H1 (cell line): ENCODE measurements around the gene DCAF8. TPM values are rescaled to one million over a fixed set of nuclear protein-coding genes. Genes with fewer than 3 reads are reported as not detected.

Source experiments
- CTCF ChIA-PET: fragments of 300-600 bp; sonication (Branson Sonifier 250); formaldehyde crosslinking; loops from one replicate; lab custom pipeline; 2021; ENCODE audit not compliant: partially characterized antibody; lab: Charles Lee
- POLR2A ChIA-PET: fragments of 300-600 bp; sonication (Branson Sonifier 250); formaldehyde crosslinking; loops from one replicate; lab custom pipeline; 2021; ENCODE audit warnings: inconsistent platforms; ENCODE audit not compliant: partially characterized antibody; lab: Charles Lee
- DNase-seq, 2 experiments: peaks; one replicate each; pipeline versions ENCODE4 v3.0.0 to v3.0.0-alpha.2; 2010 to 2022; ENCODE audit warnings: low spot score in 2 of 2, low read depth in 1 of 2, mixed read lengths in 1 of 2
- FAIRE-seq: peaks from 2 replicates; lab custom pipeline; 2011; peaks lifted over from hg19 to GRCh38; lab: Jason Lieb, UNC
- H2AFZ ChIP-seq: 2 replicates; pipeline ENCODE4 v1.8.1; 2012; ENCODE audit warnings: low read length, inconsistent platforms
- H2AK5ac ChIP-seq: 2 replicates; pipeline ENCODE4 v1.6.1; 2013; ENCODE audit warnings: low read depth, low read length
- H2BK120ac ChIP-seq: replicated peaks from 2 replicates; pipeline ENCODE3; 2013; ENCODE audit warnings: low read depth, low read length, inconsistent platforms
- H2BK12ac ChIP-seq: 2 replicates; pipeline ENCODE4 v1.6.1; 2013; ENCODE audit warnings: low read depth, low read length
- H2BK15ac ChIP-seq: 2 replicates; pipeline ENCODE4 v1.6.1; 2013; ENCODE audit warnings: low read length
- H2BK20ac ChIP-seq: 2 replicates; pipeline ENCODE4 v1.6.1; 2013; ENCODE audit warnings: low read length
- H2BK5ac ChIP-seq: 2 replicates; pipeline ENCODE4 v1.6.1; 2013; ENCODE audit warnings: low read depth, low read length
- H3K14ac ChIP-seq: 2 replicates; pipeline ENCODE4 v1.6.1; 2013; ENCODE audit warnings: inconsistent platforms; ENCODE audit not compliant: insufficient read length
- H3K18ac ChIP-seq: 2 replicates; pipeline ENCODE4 v1.6.1; 2013; ENCODE audit warnings: low read length; ENCODE audit errors: extremely low read depth
- H3K23ac ChIP-seq: 2 replicates; pipeline ENCODE4 v1.6.1; 2013; ENCODE audit warnings: inconsistent platforms; ENCODE audit not compliant: insufficient read length
- H3K23me2 ChIP-seq: 2 replicates; pipeline ENCODE4 v1.6.1; 2013; ENCODE audit warnings: low read depth, low read length
- H3K27ac ChIP-seq: 2 replicates; pipeline ENCODE4 v1.6.1; 2011; ENCODE audit warnings: low read depth, low read length, inconsistent platforms
- H3K27me3 ChIP-seq, 4 experiments: replicated peaks in 1 of 4; 1 replicate in 1 of 4; 2 replicates in 3 of 4; pipeline versions ENCODE4 v1.6.1 to v1.8.1; 2011 to 2013; ENCODE audit warnings: low read length in 3 of 4, mild to moderate bottlenecking in 3 of 4, inconsistent platforms in 2 of 4, mixed read lengths in 2 of 4, moderate library complexity in 1 of 4; ENCODE audit not compliant: control insufficient read depth in 3 of 4, insufficient read depth in 3 of 4; ENCODE audit errors: extremely low read depth in 1 of 4
- H3K36me3 ChIP-seq, 4 experiments: 2 replicates each; pipeline versions ENCODE4 v1.6.1 to v1.8.1; 2011 to 2013; ENCODE audit warnings: mild to moderate bottlenecking in 4 of 4, low read length in 3 of 4, moderate library complexity in 2 of 4, control low read depth in 1 of 4, inconsistent platforms in 1 of 4; ENCODE audit not compliant: insufficient read depth in 4 of 4, control insufficient read depth in 2 of 4
- H3K4ac ChIP-seq: replicated peaks from 2 replicates; pipeline ENCODE3; 2013; ENCODE audit warnings: low read length, low read depth, mixed read lengths, inconsistent platforms; ENCODE audit not compliant: insufficient read length
- H3K4me1 ChIP-seq, 4 experiments: replicated peaks in 1 of 4; 1 replicate in 1 of 4; 2 replicates in 3 of 4; pipeline versions ENCODE4 v1.6.1 to v1.8.1; 2011 to 2013; ENCODE audit warnings: low read length in 3 of 4, inconsistent platforms in 2 of 4, mixed read lengths in 1 of 4; ENCODE audit not compliant: insufficient read depth in 4 of 4, control insufficient read depth in 3 of 4
- H3K4me2 ChIP-seq, 2 experiments: 2 replicates each; pipeline versions ENCODE4 v1.6.1 to v1.8.1; 2011 to 2013; ENCODE audit warnings: low read depth in 2 of 2, low read length in 2 of 2, control low read depth in 1 of 2, inconsistent platforms in 1 of 2, mild to moderate bottlenecking in 1 of 2; ENCODE audit not compliant: insufficient read depth in 1 of 2
- H3K4me3 ChIP-seq, 4 experiments: fragments of 200-600, 300-600 bp in 1 of 4; sonication (generic), shearing (Covaris generic), sonication (Bioruptor Twin) in 1 of 4; 2 replicates each; pipeline versions ENCODE4 v1.5.1 to v1.8.1; 2011 to 2016; ENCODE audit warnings: low read length in 4 of 4, low read depth in 3 of 4, control low read depth in 2 of 4, inconsistent platforms in 2 of 4, mild to moderate bottlenecking in 2 of 4, mixed read lengths in 1 of 4, moderate library complexity in 1 of 4; ENCODE audit not compliant: insufficient read depth in 2 of 4; ENCODE audit errors: extremely low read depth in 1 of 4
- H3K56ac ChIP-seq: replicated peaks from 2 replicates; pipeline ENCODE3; 2013; ENCODE audit warnings: low read depth, mild to moderate bottlenecking, mixed read lengths, low read length, inconsistent platforms; ENCODE audit not compliant: insufficient read length
- H3K79me1 ChIP-seq: 2 replicates; pipeline ENCODE4 v1.6.1; 2013; ENCODE audit warnings: low read depth, low read length, control low read depth
- H3K79me2 ChIP-seq, 2 experiments: 2 replicates each; pipeline versions ENCODE4 v1.6.1 to v1.8.1; 2012 to 2013; ENCODE audit warnings: low read length in 2 of 2, mild to moderate bottlenecking in 2 of 2, inconsistent platforms in 1 of 2; ENCODE audit not compliant: insufficient read depth in 2 of 2, control insufficient read depth in 1 of 2
- H3K9ac ChIP-seq, 4 experiments: replicated peaks in 1 of 4; 1 replicate in 1 of 4; 2 replicates in 3 of 4; pipeline versions ENCODE4 v1.6.1 to v1.8.1; 2011 to 2013; ENCODE audit warnings: low read depth in 3 of 4, low read length in 3 of 4, control low read depth in 2 of 4, mild to moderate bottlenecking in 2 of 4, moderate library complexity in 2 of 4, inconsistent platforms in 1 of 4; ENCODE audit errors: extremely low read depth in 1 of 4
- H3K9me3 ChIP-seq, 2 experiments: 2 replicates each; pipeline versions ENCODE4 v1.6.1 to v1.8.1; 2012 to 2013; ENCODE audit warnings: mild to moderate bottlenecking in 2 of 2, moderate library complexity in 2 of 2, control low read depth in 1 of 2, inconsistent platforms in 1 of 2, low read depth in 1 of 2, low read length in 1 of 2, mixed read lengths in 1 of 2; ENCODE audit not compliant: insufficient read depth in 2 of 2
- H4K20me1 ChIP-seq, 2 experiments: replicated peaks in 1 of 2; 2 replicates each; pipeline versions ENCODE3 to v1.8.1; 2011 to 2013; ENCODE audit warnings: inconsistent platforms in 2 of 2, low read length in 2 of 2, mild to moderate bottlenecking in 1 of 2; ENCODE audit not compliant: insufficient read depth in 2 of 2, control insufficient read depth in 1 of 2
- H4K5ac ChIP-seq: 2 replicates; pipeline ENCODE4 v1.6.1; 2013; ENCODE audit warnings: low read length, low read depth, mixed read lengths, inconsistent platforms; ENCODE audit not compliant: insufficient read length
- H4K8ac ChIP-seq: 2 replicates; pipeline ENCODE4 v1.8.0; 2013; ENCODE audit warnings: mild to moderate bottlenecking, moderate library complexity, low read length, inconsistent platforms; ENCODE audit not compliant: insufficient read depth; ENCODE audit errors: extremely low read depth
- H4K91ac ChIP-seq: replicated peaks from 2 replicates; pipeline ENCODE3; 2013; ENCODE audit warnings: low read length, mixed read lengths, inconsistent platforms; ENCODE audit not compliant: insufficient read length
- ATF3 ChIP-seq: IDR thresholded peaks from 2 replicates; pipeline ENCODE4 v1.6.1; 2011; ENCODE audit warnings: low read depth, mild to moderate bottlenecking, low read length; ENCODE audit not compliant: insufficient read depth
- CBX5 ChIP-seq: fragments of 300-800, 300-1000 bp; sonication (generic); IDR thresholded peaks from 2 replicates; pipeline ENCODE4 v1.7.1; 2016; ENCODE audit warnings: antibody characterized with exemption, low read length, low read depth
- FOSL1 ChIP-seq: IDR thresholded peaks from 2 replicates; pipeline ENCODE4 v1.6.1; 2011; ENCODE audit warnings: mild to moderate bottlenecking, low read depth, low read length, moderate library complexity; ENCODE audit not compliant: insufficient read depth
- GABPA ChIP-seq: IDR thresholded peaks from 2 replicates; pipeline ENCODE4 v1.6.1; 2011; ENCODE audit warnings: mild to moderate bottlenecking, low read length, moderate library complexity, borderline replicate concordance; ENCODE audit not compliant: insufficient read depth
- JUN ChIP-seq: IDR thresholded peaks from 2 replicates; pipeline ENCODE4 v1.6.1; 2011; ENCODE audit warnings: low read depth, mild to moderate bottlenecking, improper control_type of control experiment, low read length
- KDM1A ChIP-seq: fragments of 200-600, 300-600 bp; sonication (generic); IDR thresholded peaks from 2 replicates; pipeline ENCODE4 v1.7.1; 2016; ENCODE audit warnings: mild to moderate bottlenecking, low read length, borderline replicate concordance
- NANOG ChIP-seq: IDR thresholded peaks from 2 replicates; pipeline ENCODE4 v1.6.1; 2011; ENCODE audit warnings: low read length, low read depth, mild to moderate bottlenecking, inconsistent platforms; ENCODE audit not compliant: insufficient read depth, poor library complexity, severe bottlenecking
- SIRT6 ChIP-seq: IDR thresholded peaks from one replicate; pipeline ENCODE4 v1.7.1; 2012; ENCODE audit warnings: low read length, inconsistent platforms
- SIX5 ChIP-seq: IDR thresholded peaks from 2 replicates; pipeline ENCODE4 v1.6.1; 2011; ENCODE audit warnings: mild to moderate bottlenecking, low read depth, low read length
- SP4 ChIP-seq: IDR thresholded peaks from 2 replicates; pipeline ENCODE4 v1.6.1; 2012; ENCODE audit warnings: low read length, inconsistent platforms
- TAF1 ChIP-seq: IDR thresholded peaks from 2 replicates; pipeline ENCODE4 v1.6.1; 2011; ENCODE audit warnings: mild to moderate bottlenecking, low read depth, low read length
- TCF12 ChIP-seq: IDR thresholded peaks from 2 replicates; pipeline ENCODE4 v1.6.1; 2011; ENCODE audit warnings: low read depth, mild to moderate bottlenecking, low read length
- USF2 ChIP-seq: IDR thresholded peaks from 2 replicates; pipeline ENCODE4 v1.6.1; 2011; ENCODE audit warnings: low read length, improper control_type of control experiment
- polyA plus RNA-seq, 7 experiments: library from polyadenylated mRNA; depleted of rRNA in 3 of 7; stranded (reverse) in 5 of 7; unstranded in 2 of 7; fragments of >200 nt in 5 of 7; fragments of 200-250 nt in 2 of 7; gene quantifications; 1 replicate in 5 of 7; 2 replicates in 1 of 7; 4 replicates in 1 of 7; pipeline versions ENCODE4 v1.2.1 to v1.2.3, GENCODE V29; 2011 to 2013; ENCODE audit warnings: missing spikeins in 2 of 7, mixed read lengths in 2 of 7
- total RNA-seq: library from RNA; stranded (reverse); fragmentation: NEBNext Ultra II Directional; extraction: Animal tissue kit (Norgen Biotek cat#: 25700); gene quantifications from 2 replicates; pipeline ENCODE4 v1.2.1, GENCODE V29; 2021

Gene DCAF8
- total and polyA plus RNA-seq, 2 of the 8 experiments (the other 6 are each of a cell fraction or from before 2014, with no cell fraction given) = 68.2 to 110 TPM

GRCh38 chr1:160192234-160192633, 70.1 kb downstream of the DCAF8 start:
- no peak overlapping the region for H3K14ac ChIP-seq
- no peak overlapping the region for H3K4me2 ChIP-seq
- H4K20me1 ChIP-seq = peaks cover 0 to 9% of the 10 kb centered on the region in 2 experiments
- H3K79me1 ChIP-seq = peaks cover 4% of the 10 kb centered on the region; the same call in 1 of the 2 replicates
- DNase-seq (no peak), FAIRE-seq (no peak)
- 0 out of 2 replicates have a peak overlapping the region, but pooled peaks have one; percentile 55 for H2BK15ac ChIP-seq
- ChIA-PET POLR2A (interaction anchor here (1.0 to 5.9 kb wide), 9 partner anchors 10 to 92 kb away, joined by 3 to 61 read pairs (median 5); partner anchors contain the start of genes PEA15 and PEX19), CTCF (interaction anchor here (1.2 to 8.6 kb wide), 19 partner anchors 11 to 184 kb away, joined by 3 to 195 read pairs (median 13); partner anchors contain the start of genes ATP1A2 and PEA15)
- H3K27me3 ChIP-seq = no peaks in the 10 kb centered on the region; a peak in 1 of 7 replicates
- H4K5ac ChIP-seq = no peak overlapping the region
- peak overlapping the region; percentile 49 for H4K91ac ChIP-seq
- peak overlapping the region; percentile 40; the same call in 1 of the 2 replicates for H2BK5ac ChIP-seq
- H3K23me2 ChIP-seq = peaks cover 10% of the 10 kb centered on the region
- no peaks in the 10 kb centered on the region for H3K79me2 ChIP-seq
- H2BK12ac ChIP-seq = peak overlapping the region; percentile 98
- H4K8ac ChIP-seq = no peak overlapping the region; the same call in 1 of the 2 replicates
- no peak overlapping the region for H3K23ac ChIP-seq
- no peak overlapping the region for H2BK120ac ChIP-seq
- H3K56ac ChIP-seq = no peak overlapping the region
- H3K4me3 ChIP-seq = no peak overlapping the region
- H3K18ac ChIP-seq = no peak overlapping the region
- no peaks in the 10 kb centered on the region; a peak in 1 of 8 replicates for H3K36me3 ChIP-seq
- 0 out of 2 replicates have a peak overlapping the region, but pooled peaks have one; percentile 91 for H2AK5ac ChIP-seq
- no peak overlapping the region for H2AFZ ChIP-seq
- no peak overlapping the region for H3K9ac ChIP-seq
- peak overlapping the region; percentile 83; the same call in 1 of the 2 replicates for H2BK20ac ChIP-seq
- H3K27ac ChIP-seq = no peak overlapping the region
- no peaks in the 10 kb centered on the region for H3K9me3 ChIP-seq
- H3K4me1 ChIP-seq = peaks cover 3 to 26% (median 8%) of the 10 kb centered on the region in 4 experiments; a peak in 6 of 7 replicates
- H3K4ac ChIP-seq = no peak overlapping the region
- TF ChIP-seq SIX5 = no peak
- TF ChIP-seq USF2 = no peak
- TF ChIP-seq GABPA = no peak
- TF ChIP-seq CBX5 = no peak
- no peak for TF ChIP-seq TAF1
- TF ChIP-seq SP4 = no peak
- no peak for TF ChIP-seq KDM1A
- no peak for TF ChIP-seq FOSL1
- no peak for TF ChIP-seq TCF12
- no peak for TF ChIP-seq ATF3
- no peak for TF ChIP-seq SIRT6
- TF ChIP-seq NANOG = no peak
- no peak for TF ChIP-seq JUN
